Astrocyte (in vitro differentiated cells and primary cell): ENCODE data around the gene SGSM2. TPM values are rescaled to one million over a fixed set of nuclear protein-coding genes. Genes with fewer than 3 reads are reported as not detected.

ENCODE experiments used
- DNase-seq: peaks from one replicate; pipeline ENCODE4 v3.0.0-alpha.2; 2010; ENCODE audit warnings: low read depth
- FAIRE-seq: peaks from 2 replicates; lab custom pipeline; 2011; peaks lifted over from hg19 to GRCh38; lab: Jason Lieb, UNC
- H2AFZ ChIP-seq: 2 replicates; pipeline ENCODE4 v1.6.0; 2012; ENCODE audit warnings: low read depth, low read length, inconsistent platforms
- H3K27ac ChIP-seq: 2 replicates; pipeline ENCODE4 v1.5.1; 2011; ENCODE audit warnings: low read depth, low read length, inconsistent platforms
- H3K27me3 ChIP-seq: 2 replicates; pipeline ENCODE4 v1.6.0; 2011; ENCODE audit warnings: low read length, inconsistent platforms; ENCODE audit not compliant: insufficient read depth
- H3K36me3 ChIP-seq: 2 replicates; pipeline ENCODE4 v1.5.1; 2011; ENCODE audit warnings: low read length, inconsistent platforms; ENCODE audit not compliant: insufficient read depth
- H3K4me1 ChIP-seq: 2 replicates; pipeline ENCODE4 v1.5.1; 2011; ENCODE audit warnings: low read length, inconsistent platforms; ENCODE audit not compliant: insufficient read depth
- H3K4me2 ChIP-seq: 2 replicates; pipeline ENCODE4 v1.6.0; 2012; ENCODE audit warnings: low read length, inconsistent platforms
- H3K4me3 ChIP-seq: 2 replicates; pipeline ENCODE4 v1.5.1; 2011; ENCODE audit warnings: low read depth, mild to moderate bottlenecking, low read length, inconsistent platforms; ENCODE audit not compliant: insufficient read depth
- H3K79me2 ChIP-seq: 2 replicates; pipeline ENCODE4 v1.6.0; 2012; ENCODE audit warnings: mild to moderate bottlenecking, low read length, inconsistent platforms; ENCODE audit not compliant: insufficient read depth
- H3K9ac ChIP-seq: 2 replicates; pipeline ENCODE4 v1.6.0; 2012; ENCODE audit warnings: mild to moderate bottlenecking, low read length, inconsistent platforms
- H3K9me3 ChIP-seq: 2 replicates; pipeline ENCODE4 v1.5.1; 2012; ENCODE audit warnings: low read depth, mild to moderate bottlenecking, low read length, inconsistent platforms; ENCODE audit not compliant: insufficient read depth
- H4K20me1 ChIP-seq: 2 replicates; pipeline ENCODE4 v1.6.0; 2012; ENCODE audit warnings: low read length, inconsistent platforms; ENCODE audit not compliant: insufficient read depth
- H3K27ac Mint-ChIP-seq: one replicate; pipeline ENCODE4 v1.8.0; 2021; ENCODE audit warnings: mild to moderate bottlenecking, mixed read lengths; ENCODE audit not compliant: unreplicated experiment
- H3K27me3 Mint-ChIP-seq: one replicate; pipeline ENCODE4 v1.8.0; 2021; ENCODE audit warnings: low read depth, mixed read lengths; ENCODE audit not compliant: unreplicated experiment
- H3K36me3 Mint-ChIP-seq: one replicate; pipeline ENCODE4 v1.8.0; 2021; ENCODE audit warnings: low read depth, mixed read lengths; ENCODE audit not compliant: unreplicated experiment
- H3K4me1 Mint-ChIP-seq: one replicate; pipeline ENCODE4 v1.8.0; 2021; ENCODE audit warnings: low read depth, mixed read lengths; ENCODE audit not compliant: unreplicated experiment
- H3K4me3 Mint-ChIP-seq: one replicate; pipeline ENCODE4 v1.8.0; 2021; ENCODE audit warnings: mild to moderate bottlenecking, moderate library complexity, mixed read lengths; ENCODE audit not compliant: unreplicated experiment
- H3K9me3 Mint-ChIP-seq: one replicate; pipeline ENCODE4 v1.8.0; 2021; ENCODE audit warnings: mild to moderate bottlenecking, mixed read lengths; ENCODE audit not compliant: unreplicated experiment
- CTCF ChIP-seq: IDR thresholded peaks from 2 replicates; pipeline ENCODE4 v1.5.1; 2011; ENCODE audit warnings: low read depth, mild to moderate bottlenecking, inconsistent platforms, low read length, moderate library complexity; ENCODE audit not compliant: insufficient read depth
- EZH2 ChIP-seq: IDR thresholded peaks from 2 replicates; pipeline ENCODE4 v1.6.1; 2012; ENCODE audit warnings: mild to moderate bottlenecking, low read length, inconsistent platforms; ENCODE audit not compliant: insufficient read depth
- total RNA-seq: library from RNA; stranded (reverse); gene quantifications from 2 replicates; pipeline ENCODE4 v1.2.1, GENCODE V29; 2021

SGSM2 gene
- total RNA-seq, 1 donor from 2014 or later: 62.1 TPM

- peak overlapping the region; percentile 23 for H3K4me3 Mint-ChIP-seq
- Histone ChIP-seq H3K4me2 (peak overlapping the region; percentile 6), H3K27ac (no peak overlapping the region), H3K27me3 (no peaks in the 10 kb centered on the region), H3K79me2 (peaks cover 38% of the 10 kb centered on the region), H3K9ac (peak overlapping the region; percentile 22), H3K9me3 (no peaks in the 10 kb centered on the region), H2AFZ (no peak overlapping the region), H3K36me3 (peaks cover 37% of the 10 kb centered on the region), H3K4me1 (peaks cover 13% of the 10 kb centered on the region), H3K4me3 (no peak overlapping the region), H4K20me1 (peaks cover 43% of the 10 kb centered on the region)
- peak; percentile 71 for DNase-seq
- FAIRE-seq: no peak
- H3K27ac Mint-ChIP-seq: peak overlapping the region; percentile 50
- TF ChIP-seq CTCF: no peak
- TF ChIP-seq EZH2: no peak
- peaks cover 36% of the 10 kb centered on the region for H3K4me1 Mint-ChIP-seq
- H3K36me3 Mint-ChIP-seq: peaks cover 27% of the 10 kb centered on the region
- no peaks in the 10 kb centered on the region for H3K27me3 Mint-ChIP-seq
- no peaks in the 10 kb centered on the region for H3K9me3 Mint-ChIP-seq
Measured at GRCh38 chr17:2292100-2292499, 45.2 kb upstream of the SGSM2 start.

- TF ChIP-seq EZH2 (no peak), CTCF (no peak)
- Histone ChIP-seq H3K9me3 (no peaks in the 10 kb centered on the region), H3K4me3 (no peak overlapping the region), H3K4me2 (peak overlapping the region; percentile 14), H4K20me1 (peaks cover 73% of the 10 kb centered on the region), H2AFZ (no peak overlapping the region), H3K79me2 (peaks cover 68% of the 10 kb centered on the region), H3K36me3 (peaks cover 52% of the 10 kb centered on the region), H3K9ac (no peak overlapping the region), H3K4me1 (peaks cover 13% of the 10 kb centered on the region), H3K27ac (no peak overlapping the region), H3K27me3 (no peaks in the 10 kb centered on the region)
- DNase-seq (no peak), FAIRE-seq (no peak)
- Mint-ChIP-seq H3K27ac (peak overlapping the region; percentile 15), H3K4me1 (peaks cover 38% of the 10 kb centered on the region), H3K27me3 (no peaks in the 10 kb centered on the region), H3K9me3 (no peaks in the 10 kb centered on the region), H3K4me3 (peak overlapping the region; percentile 3), H3K36me3 (peaks cover 45% of the 10 kb centered on the region)
Measured at GRCh38 chr17:2295575-2295974, 41.7 kb upstream of the SGSM2 start.

- FAIRE-seq (no peak), DNase-seq (no peak)
- Histone ChIP-seq H2AFZ (no peak overlapping the region), H3K36me3 (peaks cover 43% of the 10 kb centered on the region), H3K4me1 (peaks cover 10% of the 10 kb centered on the region), H3K4me3 (no peak overlapping the region), H3K9ac (no peak overlapping the region), H3K4me2 (no peak overlapping the region), H4K20me1 (peaks cover 85% of the 10 kb centered on the region), H3K79me2 (peaks cover 80% of the 10 kb centered on the region), H3K9me3 (no peaks in the 10 kb centered on the region), H3K27me3 (no peaks in the 10 kb centered on the region), H3K27ac (no peak overlapping the region)
- Mint-ChIP-seq H3K4me1 (peaks cover 39% of the 10 kb centered on the region), H3K4me3 (no peak overlapping the region), H3K27ac (no peak overlapping the region), H3K27me3 (no peaks in the 10 kb centered on the region), H3K36me3 (peaks cover 37% of the 10 kb centered on the region), H3K9me3 (no peaks in the 10 kb centered on the region)
- no peak for TF ChIP-seq EZH2
- no peak for TF ChIP-seq CTCF
Measured at GRCh38 chr17:2297023-2297422, 40.3 kb upstream of the SGSM2 start.
